ENCODE measurements around the gene CRIM1. TPM values are rescaled to one million over a fixed set of nuclear protein-coding genes. Genes with fewer than 3 reads are reported as not detected.

CRIM1 gene
- total RNA-seq, 1 donor from 2014 or later: 30.3 TPM

GRCh38 chr2:36438449-36438977, 82.9 kb downstream of the CRIM1 start:
- Mint-ChIP-seq H3K36me3 (peaks cover 34% of the 10 kb centered on the region), H3K27me3 (no peaks in the 10 kb centered on the region), H3K27ac (no peak overlapping the region), H3K9me3 (no peaks in the 10 kb centered on the region), H3K4me1 (ENCODE audit: unreplicated experiment) (peaks cover 9% of the 10 kb centered on the region), H3K4me3 (no peak overlapping the region)
- no peak for DNase-seq (ENCODE audit: extremely low spot score, unreplicated experiment)
- TF ChIP-seq, protein P1, sequence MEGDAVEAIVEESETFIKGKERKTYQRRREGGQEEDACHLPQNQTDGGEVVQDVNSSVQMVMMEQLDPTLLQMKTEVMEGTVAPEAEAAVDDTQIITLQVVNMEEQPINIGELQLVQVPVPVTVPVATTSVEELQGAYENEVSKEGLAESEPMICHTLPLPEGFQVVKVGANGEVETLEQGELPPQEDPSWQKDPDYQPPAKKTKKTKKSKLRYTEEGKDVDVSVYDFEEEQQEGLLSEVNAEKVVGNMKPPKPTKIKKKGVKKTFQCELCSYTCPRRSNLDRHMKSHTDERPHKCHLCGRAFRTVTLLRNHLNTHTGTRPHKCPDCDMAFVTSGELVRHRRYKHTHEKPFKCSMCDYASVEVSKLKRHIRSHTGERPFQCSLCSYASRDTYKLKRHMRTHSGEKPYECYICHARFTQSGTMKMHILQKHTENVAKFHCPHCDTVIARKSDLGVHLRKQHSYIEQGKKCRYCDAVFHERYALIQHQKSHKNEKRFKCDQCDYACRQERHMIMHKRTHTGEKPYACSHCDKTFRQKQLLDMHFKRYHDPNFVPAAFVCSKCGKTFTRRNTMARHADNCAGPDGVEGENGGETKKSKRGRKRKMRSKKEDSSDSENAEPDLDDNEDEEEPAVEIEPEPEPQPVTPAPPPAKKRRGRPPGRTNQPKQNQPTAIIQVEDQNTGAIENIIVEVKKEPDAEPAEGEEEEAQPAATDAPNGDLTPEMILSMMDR (conservative IDR thresholded peaks at IDR 0.05): no peak

- TF ChIP-seq, protein P1 (conservative IDR thresholded peaks at IDR 0.05): no peak
- no peaks in the 10 kb centered on the region for H3K27me3 Mint-ChIP-seq
- no peak for DNase-seq (ENCODE audit: extremely low spot score, unreplicated experiment)
- no peaks in the 10 kb centered on the region for H3K9me3 Mint-ChIP-seq
- peaks cover 35% of the 10 kb centered on the region for H3K36me3 Mint-ChIP-seq
- peaks cover 9% of the 10 kb centered on the region for H3K4me1 Mint-ChIP-seq (ENCODE audit: unreplicated experiment)
- H3K4me3 Mint-ChIP-seq: no peak overlapping the region
- no peak overlapping the region for H3K27ac Mint-ChIP-seq
These were observed 83.5 kb downstream of the CRIM1 start for GRCh38 chr2:36439084-36439483.

DNA sequence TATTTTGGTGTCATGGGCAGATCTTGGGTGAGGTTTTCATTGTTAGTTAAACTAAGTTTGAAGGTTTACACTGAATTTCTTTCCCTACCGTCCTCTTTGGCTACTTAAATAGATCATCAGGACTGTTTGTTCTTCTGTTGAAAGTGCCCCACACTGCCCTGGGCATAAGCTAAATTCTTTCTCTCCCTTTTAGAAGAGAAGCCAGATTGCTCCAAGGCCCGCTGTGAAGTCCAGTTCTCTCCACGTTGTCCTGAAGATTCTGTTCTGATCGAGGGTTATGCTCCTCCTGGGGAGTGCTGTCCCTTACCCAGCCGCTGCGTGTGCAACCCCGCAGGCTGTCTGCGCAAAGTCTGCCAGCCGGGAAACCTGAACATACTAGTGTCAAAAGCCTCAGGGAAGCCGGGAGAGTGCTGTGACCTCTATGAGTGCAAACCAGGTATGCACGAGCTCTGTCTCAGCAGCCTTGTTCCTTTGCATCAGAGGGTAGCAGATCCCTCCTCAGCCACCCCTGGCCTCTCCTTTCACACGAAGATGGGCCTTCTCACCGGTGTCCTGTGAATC, 85.6 kb downstream of the CRIM1 start:
- peaks cover 19% of the 10 kb centered on the region for H3K4me1 Mint-ChIP-seq (ENCODE audit: unreplicated experiment)
- H3K27ac Mint-ChIP-seq: no peak overlapping the region
- DNase-seq (ENCODE audit: extremely low spot score, unreplicated experiment): no peak
- H3K9me3 Mint-ChIP-seq: no peaks in the 10 kb centered on the region
- H3K4me3 Mint-ChIP-seq: no peak overlapping the region
- TF ChIP-seq, protein P1 (conservative IDR thresholded peaks at IDR 0.05): no peak
- H3K27me3 Mint-ChIP-seq: no peaks in the 10 kb centered on the region
- H3K36me3 Mint-ChIP-seq: peaks cover 48% of the 10 kb centered on the region

DNA sequence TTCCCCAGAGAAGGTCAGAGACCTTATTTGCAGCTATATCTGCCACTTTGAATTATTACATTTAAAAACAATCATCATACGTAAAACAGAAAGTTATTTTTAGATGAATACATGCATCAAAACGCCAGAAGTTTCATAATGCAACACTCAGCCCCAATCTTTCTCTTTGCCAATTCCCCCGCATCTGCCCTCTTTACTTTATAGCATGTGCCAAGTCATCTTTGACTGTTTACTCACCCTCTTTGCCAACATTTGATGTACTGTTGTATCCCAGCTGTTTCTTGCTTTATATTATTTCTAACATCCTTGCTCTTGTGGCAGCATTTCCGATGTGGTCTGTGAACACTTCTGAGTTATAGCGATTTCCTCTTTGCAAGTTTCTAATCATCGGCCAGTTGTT, 86.2 kb downstream of the CRIM1 start:
- Mint-ChIP-seq H3K36me3 (peaks cover 45% of the 10 kb centered on the region), H3K9me3 (no peaks in the 10 kb centered on the region), H3K4me1 (ENCODE audit: unreplicated experiment) (peaks cover 24% of the 10 kb centered on the region), H3K27ac (no peak overlapping the region), H3K27me3 (no peaks in the 10 kb centered on the region), H3K4me3 (no peak overlapping the region)
- DNase-seq (ENCODE audit: extremely low spot score, unreplicated experiment): no peak
- TF ChIP-seq, protein P1 (conservative IDR thresholded peaks at IDR 0.05): no peak

DNA sequence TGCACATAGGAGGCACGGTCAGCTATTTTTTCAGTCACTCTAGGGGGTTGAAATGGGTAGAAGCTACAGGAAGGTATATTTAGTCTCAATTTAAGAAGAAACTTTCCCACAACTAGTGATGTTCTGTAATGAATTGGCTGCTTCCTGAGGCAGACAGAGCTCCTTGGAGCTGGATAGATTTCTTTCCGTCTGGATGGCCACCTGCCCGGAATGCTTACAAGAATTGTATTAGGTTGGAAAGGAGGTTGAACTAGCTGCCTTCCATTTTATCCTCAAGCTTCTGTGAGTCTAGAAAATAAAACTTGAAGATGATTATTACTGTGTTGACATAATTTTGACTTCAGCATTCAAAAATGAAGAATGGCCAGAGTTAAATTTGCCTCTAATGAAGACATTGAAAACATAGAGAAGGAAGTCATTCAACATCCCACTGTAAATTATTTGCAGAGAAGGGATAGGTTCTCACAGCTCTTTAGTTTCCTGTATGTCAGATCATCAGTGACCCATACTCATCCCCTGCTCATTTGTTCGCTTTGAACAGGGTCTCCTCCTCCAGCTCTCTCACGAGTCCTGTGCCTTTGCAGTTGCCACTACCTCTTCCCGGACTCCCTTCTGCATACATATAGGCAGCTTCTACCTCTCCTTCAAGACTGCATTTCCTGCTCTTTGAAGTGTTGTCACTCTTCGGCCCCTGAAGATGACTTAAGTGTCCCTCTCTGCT, 88.8 kb downstream of the CRIM1 start:
- H3K4me3 Mint-ChIP-seq: no peak overlapping the region
- no peak overlapping the region for H3K27ac Mint-ChIP-seq
- no peak for DNase-seq (ENCODE audit: extremely low spot score, unreplicated experiment)
- no peaks in the 10 kb centered on the region for H3K9me3 Mint-ChIP-seq
- H3K4me1 Mint-ChIP-seq (ENCODE audit: unreplicated experiment): peaks cover 21% of the 10 kb centered on the region
- peaks cover 43% of the 10 kb centered on the region for H3K36me3 Mint-ChIP-seq
- TF ChIP-seq, protein P1 (conservative IDR thresholded peaks at IDR 0.05): no peak
- H3K27me3 Mint-ChIP-seq: no peaks in the 10 kb centered on the region

Data from type B pancreatic cell (in vitro differentiated cells).